ENCODE results near the gene SPATA3. TPM values are rescaled to one million over a fixed set of nuclear protein-coding genes. Genes with fewer than 3 reads are reported as not detected.
A peak's percentile ranks its signal among the peaks of the same experiment; 100 is the strongest.

The SPATA3 gene
- total and polyA plus RNA-seq, 2 of the 13 experiments (the other 11 are each of a cell fraction or from before 2014, with no cell fraction given) = not detected

GRCh38 chr2:230968921-230969658, 26.8 kb upstream of the SPATA3 start (continued):
- TF ChIP-seq SALL2 (CRISPR knock-in tag; IDR thresholded peaks at IDR 0.05) (no peak), KDM1A (CRISPR knock-in tag; IDR thresholded peaks at IDR 0.05) (no peak), ATRX (CRISPR knock-in tag; IDR thresholded peaks at IDR 0.05; ENCODE audit: borderline replicate concordance) (no peak), SP4 (CRISPR knock-in tag; IDR thresholded peaks at IDR 0.05) (no peak), TP53 (CRISPR knock-in tag; conservative IDR thresholded peaks at IDR 0.05) (no peak), FOXM1 (CRISPR knock-in tag; IDR thresholded peaks at IDR 0.05) (no peak), CBFB (CRISPR knock-in tag; IDR thresholded peaks at IDR 0.05) (no peak), ARNT (IDR thresholded peaks at IDR 0.05) (no peak), TOE1 (CRISPR knock-in tag; IDR thresholded peaks at IDR 0.05) (no peak), ONECUT2 (CRISPR knock-in tag; IDR thresholded peaks at IDR 0.05) (no peak), ZNF333 (CRISPR knock-in tag; IDR thresholded peaks at IDR 0.05; ENCODE audit: borderline replicate concordance) (no peak), POGZ (CRISPR knock-in tag; IDR thresholded peaks at IDR 0.05) (peak; percentile 44; the same call in 1 of the 2 replicates), E2F1 (CRISPR knock-in tag; IDR thresholded peaks at IDR 0.05) (no peak), ZFX (CRISPR knock-in tag; IDR thresholded peaks at IDR 0.05; ENCODE audit: low read depth) (peak; percentile 32; the same call in 1 of the 2 replicates), TGIF2 (CRISPR knock-in tag; IDR thresholded peaks at IDR 0.05) (no peak), KMT2B (CRISPR knock-in tag; IDR thresholded peaks at IDR 0.05) (no peak), SUZ12 (IDR thresholded peaks at IDR 0.05; ENCODE audit: low read depth, low read length) (no peak), ZNF607 (CRISPR knock-in tag; IDR thresholded peaks at IDR 0.05; ENCODE audit: borderline replicate concordance) (0 out of 2 replicates have a peak, but pooled peaks have one; percentile 48)
- TF ChIP-seq, protein P1, sequence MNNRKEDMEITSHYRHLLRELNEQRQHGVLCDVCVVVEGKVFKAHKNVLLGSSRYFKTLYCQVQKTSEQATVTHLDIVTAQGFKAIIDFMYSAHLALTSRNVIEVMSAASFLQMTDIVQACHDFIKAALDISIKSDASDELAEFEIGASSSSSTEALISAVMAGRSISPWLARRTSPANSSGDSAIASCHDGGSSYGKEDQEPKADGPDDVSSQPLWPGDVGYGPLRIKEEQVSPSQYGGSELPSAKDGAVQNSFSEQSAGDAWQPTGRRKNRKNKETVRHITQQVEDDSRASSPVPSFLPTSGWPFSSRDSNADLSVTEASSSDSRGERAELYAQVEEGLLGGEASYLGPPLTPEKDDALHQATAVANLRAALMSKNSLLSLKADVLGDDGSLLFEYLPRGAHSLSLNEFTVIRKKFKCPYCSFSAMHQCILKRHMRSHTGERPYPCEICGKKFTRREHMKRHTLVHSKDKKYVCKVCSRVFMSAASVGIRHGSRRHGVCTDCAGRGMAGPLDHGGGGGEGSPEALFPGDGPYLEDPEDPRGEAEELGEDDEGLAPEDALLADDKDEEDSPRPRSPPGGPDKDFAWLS (CRISPR knock-in tag; IDR thresholded peaks at IDR 0.05; ENCODE audit: borderline replicate concordance) = no peak
- TF ChIP-seq, protein P2, sequence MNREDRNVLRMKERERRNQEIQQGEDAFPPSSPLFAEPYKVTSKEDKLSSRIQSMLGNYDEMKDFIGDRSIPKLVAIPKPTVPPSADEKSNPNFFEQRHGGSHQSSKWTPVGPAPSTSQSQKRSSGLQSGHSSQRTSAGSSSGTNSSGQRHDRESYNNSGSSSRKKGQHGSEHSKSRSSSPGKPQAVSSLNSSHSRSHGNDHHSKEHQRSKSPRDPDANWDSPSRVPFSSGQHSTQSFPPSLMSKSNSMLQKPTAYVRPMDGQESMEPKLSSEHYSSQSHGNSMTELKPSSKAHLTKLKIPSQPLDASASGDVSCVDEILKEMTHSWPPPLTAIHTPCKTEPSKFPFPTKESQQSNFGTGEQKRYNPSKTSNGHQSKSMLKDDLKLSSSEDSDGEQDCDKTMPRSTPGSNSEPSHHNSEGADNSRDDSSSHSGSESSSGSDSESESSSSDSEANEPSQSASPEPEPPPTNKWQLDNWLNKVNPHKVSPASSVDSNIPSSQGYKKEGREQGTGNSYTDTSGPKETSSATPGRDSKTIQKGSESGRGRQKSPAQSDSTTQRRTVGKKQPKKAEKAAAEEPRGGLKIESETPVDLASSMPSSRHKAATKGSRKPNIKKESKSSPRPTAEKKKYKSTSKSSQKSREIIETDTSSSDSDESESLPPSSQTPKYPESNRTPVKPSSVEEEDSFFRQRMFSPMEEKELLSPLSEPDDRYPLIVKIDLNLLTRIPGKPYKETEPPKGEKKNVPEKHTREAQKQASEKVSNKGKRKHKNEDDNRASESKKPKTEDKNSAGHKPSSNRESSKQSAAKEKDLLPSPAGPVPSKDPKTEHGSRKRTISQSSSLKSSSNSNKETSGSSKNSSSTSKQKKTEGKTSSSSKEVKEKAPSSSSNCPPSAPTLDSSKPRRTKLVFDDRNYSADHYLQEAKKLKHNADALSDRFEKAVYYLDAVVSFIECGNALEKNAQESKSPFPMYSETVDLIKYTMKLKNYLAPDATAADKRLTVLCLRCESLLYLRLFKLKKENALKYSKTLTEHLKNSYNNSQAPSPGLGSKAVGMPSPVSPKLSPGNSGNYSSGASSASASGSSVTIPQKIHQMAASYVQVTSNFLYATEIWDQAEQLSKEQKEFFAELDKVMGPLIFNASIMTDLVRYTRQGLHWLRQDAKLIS (CRISPR knock-in tag; IDR thresholded peaks at IDR 0.05) = no peak
